Measurements from ENCODE around the gene CA9. TPM values are rescaled to one million over a fixed set of nuclear protein-coding genes. Genes with fewer than 3 reads are reported as not detected.

CA9 gene
- polyA plus RNA-seq, 1 experiment, result 1.2 TPM

DNA sequence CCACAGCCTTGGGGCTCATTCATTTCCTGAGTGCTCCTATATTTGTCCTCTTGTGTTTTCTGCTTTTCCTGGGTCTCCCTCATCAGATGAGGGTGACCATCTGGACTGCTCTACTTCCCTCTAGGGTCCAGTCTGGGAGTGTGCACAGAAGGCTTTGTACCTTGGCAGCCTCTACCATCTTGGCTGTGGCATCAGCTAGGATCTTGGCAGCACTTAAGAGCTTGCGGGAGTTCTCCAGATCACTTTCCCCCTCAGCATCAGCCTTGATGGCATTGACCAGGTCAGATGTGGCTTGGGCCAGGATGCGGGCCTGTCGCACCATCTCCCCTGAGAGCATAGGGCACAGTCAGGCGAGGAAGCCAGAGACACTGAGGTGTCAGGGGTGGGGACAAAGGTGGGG lies 42.5 kb downstream of the CA9 start:
- CTCF ChIA-PET, result interaction anchor here (0.9 to 1.7 kb wide), 3 partner anchors 11 to 57 kb away, joined by 3 to 10 read pairs (median 4); no protein-coding TSS in a partner anchor
- Histone ChIP-seq H3K27ac (ENCODE audit: low read depth, low read length) (peak overlapping the region; percentile 21), H3K27me3 (ENCODE audit: control insufficient read depth, insufficient read depth, low read length) (no peaks in the 10 kb centered on the region), H3K9me3 (ENCODE audit: control insufficient read depth, insufficient read depth, low read length) (no peaks in the 10 kb centered on the region), H3K4me3 (ENCODE audit: low read depth, low read length) (no peak overlapping the region)
- no peak for DNase-seq (ENCODE audit: low read depth, low spot score)
- TF ChIP-seq, protein P1, sequence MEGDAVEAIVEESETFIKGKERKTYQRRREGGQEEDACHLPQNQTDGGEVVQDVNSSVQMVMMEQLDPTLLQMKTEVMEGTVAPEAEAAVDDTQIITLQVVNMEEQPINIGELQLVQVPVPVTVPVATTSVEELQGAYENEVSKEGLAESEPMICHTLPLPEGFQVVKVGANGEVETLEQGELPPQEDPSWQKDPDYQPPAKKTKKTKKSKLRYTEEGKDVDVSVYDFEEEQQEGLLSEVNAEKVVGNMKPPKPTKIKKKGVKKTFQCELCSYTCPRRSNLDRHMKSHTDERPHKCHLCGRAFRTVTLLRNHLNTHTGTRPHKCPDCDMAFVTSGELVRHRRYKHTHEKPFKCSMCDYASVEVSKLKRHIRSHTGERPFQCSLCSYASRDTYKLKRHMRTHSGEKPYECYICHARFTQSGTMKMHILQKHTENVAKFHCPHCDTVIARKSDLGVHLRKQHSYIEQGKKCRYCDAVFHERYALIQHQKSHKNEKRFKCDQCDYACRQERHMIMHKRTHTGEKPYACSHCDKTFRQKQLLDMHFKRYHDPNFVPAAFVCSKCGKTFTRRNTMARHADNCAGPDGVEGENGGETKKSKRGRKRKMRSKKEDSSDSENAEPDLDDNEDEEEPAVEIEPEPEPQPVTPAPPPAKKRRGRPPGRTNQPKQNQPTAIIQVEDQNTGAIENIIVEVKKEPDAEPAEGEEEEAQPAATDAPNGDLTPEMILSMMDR (IDR thresholded peaks at IDR 0.05; ENCODE audit: low read depth, low read length), result 0 out of 2 replicates have a peak, but pooled peaks have one; percentile 12
- POLR2A ChIA-PET, result interaction anchor here (1.3 to 3.1 kb wide), 2 partner anchors 12 to 19 kb away, joined by 3 to 11 read pairs; no protein-coding TSS in a partner anchor

DNA sequence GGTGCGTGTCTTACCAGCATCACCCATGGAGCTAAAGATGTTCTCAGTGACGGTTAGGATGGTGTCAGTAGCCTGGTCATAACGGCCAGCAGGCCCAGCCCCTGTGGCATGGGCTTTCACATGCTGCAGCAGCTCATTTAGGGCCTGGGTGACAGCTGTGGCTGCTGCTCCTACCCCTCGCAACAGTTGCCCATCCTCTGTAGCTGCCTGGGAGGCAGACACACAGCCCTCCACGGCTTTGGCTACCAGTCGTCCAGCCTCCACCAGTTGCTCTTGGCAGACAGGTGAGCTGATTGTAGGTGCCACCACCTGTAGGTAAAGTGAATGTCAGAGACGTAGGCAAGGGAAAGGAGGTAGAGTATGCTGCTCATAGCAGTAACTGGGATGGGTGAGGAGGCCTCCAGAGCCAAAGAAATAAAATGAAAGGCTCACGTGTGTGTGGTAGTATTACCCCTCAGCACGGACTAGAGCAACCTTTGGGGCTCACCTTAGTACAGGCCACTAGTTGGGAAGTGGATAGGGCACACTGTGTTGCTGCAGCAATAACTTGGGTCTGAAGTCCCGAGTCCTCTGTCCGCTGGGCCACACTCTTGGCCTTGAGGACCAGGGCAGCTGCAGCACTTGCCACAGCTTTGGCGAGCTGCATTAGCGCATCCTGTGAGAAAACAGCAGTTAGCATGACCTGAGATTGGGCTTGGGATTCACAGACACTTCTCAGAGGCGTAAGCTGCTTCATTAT lies 43.6 kb downstream of the CA9 start:
- POLR2A ChIA-PET, result interaction anchor here (1.4 to 3.1 kb wide), 2 partner anchors 11 to 15 kb away, joined by 4 to 11 read pairs; partner anchors contain the start of genes CREB3 and TLN1
- Histone ChIP-seq H3K9me3 (ENCODE audit: control insufficient read depth, insufficient read depth, low read length) (no peaks in the 10 kb centered on the region), H3K4me3 (ENCODE audit: low read depth, low read length) (no peak overlapping the region), H3K27ac (ENCODE audit: low read depth, low read length) (no peak overlapping the region), H3K27me3 (ENCODE audit: control insufficient read depth, insufficient read depth, low read length) (no peaks in the 10 kb centered on the region)
- TF ChIP-seq, protein P1 (IDR thresholded peaks at IDR 0.05; ENCODE audit: low read depth, low read length), result no peak
- no peak for DNase-seq (ENCODE audit: low read depth, low spot score)
- CTCF ChIA-PET, result interaction anchor here (0.9 to 2.3 kb wide), 2 partner anchors 21 to 58 kb away, joined by 3 to 17 read pairs; no protein-coding TSS in a partner anchor

DNA sequence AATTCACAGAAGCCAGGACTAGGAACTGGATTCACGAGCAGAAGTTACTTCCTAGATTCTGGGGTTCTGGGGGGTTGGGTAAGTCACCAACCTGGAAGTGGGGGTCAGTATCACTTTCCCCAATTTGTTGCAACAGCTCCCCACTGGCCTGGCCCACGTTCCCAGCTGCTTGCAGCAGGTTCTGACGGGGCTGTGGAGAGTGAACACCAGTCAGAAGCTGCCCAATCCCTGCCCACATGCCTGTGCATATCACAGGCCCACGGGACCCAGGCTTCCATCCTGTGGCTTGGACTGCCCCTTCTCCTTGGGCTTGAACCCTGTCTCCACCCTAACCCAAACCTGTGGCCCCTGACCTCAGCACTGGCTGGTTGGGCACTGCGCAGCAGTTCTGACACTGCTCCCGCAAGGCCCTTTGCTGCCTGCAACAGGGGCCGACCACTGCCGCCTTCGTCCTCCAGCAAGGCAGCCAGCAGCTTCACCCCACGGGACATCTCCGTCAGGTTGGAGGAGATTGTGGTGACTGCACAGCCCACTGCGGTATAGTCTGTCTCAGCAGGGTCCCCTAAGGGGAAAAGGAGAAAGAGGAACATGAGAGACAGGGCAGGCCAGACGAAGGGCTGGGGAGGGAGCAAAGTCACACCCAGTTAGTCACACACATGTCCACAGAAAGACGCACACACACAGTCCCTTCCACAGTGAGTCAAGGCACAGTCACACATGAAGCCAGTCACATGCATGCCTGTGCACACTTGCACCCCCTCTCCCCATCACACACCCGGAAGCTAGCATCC lies 45.2 kb downstream of the CA9 start:
- ChIA-PET POLR2A (interaction anchor here (1.4 to 3.1 kb wide), 2 partner anchors 9 to 13 kb away, joined by 4 to 11 read pairs; partner anchors contain the start of genes CREB3 and TLN1), CTCF (interaction anchor here (0.6 to 4.5 kb wide), 3 partner anchors 22 to 1115 kb away, joined by 3 to 24 read pairs (median 17); no protein-coding TSS in a partner anchor)
- H3K4me3 ChIP-seq (ENCODE audit: low read depth, low read length), result no peak overlapping the region
- no peaks in the 10 kb centered on the region for H3K27me3 ChIP-seq (ENCODE audit: control insufficient read depth, insufficient read depth, low read length)
- H3K27ac ChIP-seq (ENCODE audit: low read depth, low read length), result no peak overlapping the region
- no peaks in the 10 kb centered on the region for H3K9me3 ChIP-seq (ENCODE audit: control insufficient read depth, insufficient read depth, low read length)
- no peak for DNase-seq (ENCODE audit: low read depth, low spot score)
- TF ChIP-seq, protein P1 (IDR thresholded peaks at IDR 0.05; ENCODE audit: low read depth, low read length), result no peak

DNA sequence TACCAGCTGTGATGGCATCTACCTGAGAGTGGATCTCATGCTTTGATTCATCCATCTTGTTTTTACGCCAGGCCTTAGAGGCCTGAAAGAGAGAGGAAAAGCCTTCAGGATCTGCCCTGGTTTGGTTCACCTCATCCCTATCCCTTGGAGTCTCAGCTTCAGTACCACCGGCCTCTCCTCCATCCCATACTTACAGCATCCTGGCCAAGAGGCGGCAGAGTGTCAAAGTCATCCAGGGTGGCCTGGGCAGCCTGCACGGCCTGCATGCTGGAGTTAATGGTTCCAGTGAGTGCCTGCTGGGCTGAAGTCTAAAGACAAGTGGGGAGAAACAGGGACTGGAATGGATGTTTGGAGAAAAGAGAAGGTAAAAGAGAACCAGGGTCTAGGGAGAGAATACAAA lies 45.8 kb downstream of the CA9 start:
- DNase-seq (ENCODE audit: low read depth, low spot score), result no peak
- ChIA-PET POLR2A (interaction anchor here (0.6 kb wide), 1 partner anchor 10 kb away, joined by 4 read pairs; no protein-coding TSS in a partner anchor), CTCF (interaction anchor here (4.5 kb wide), 1 partner anchor 23 kb away, joined by 24 read pairs; no protein-coding TSS in a partner anchor)
- H3K27ac ChIP-seq (ENCODE audit: low read depth, low read length), result peak overlapping the region; percentile 11
- no peaks in the 10 kb centered on the region for H3K9me3 ChIP-seq (ENCODE audit: control insufficient read depth, insufficient read depth, low read length)
- TF ChIP-seq, protein P1 (IDR thresholded peaks at IDR 0.05; ENCODE audit: low read depth, low read length), result no peak
- H3K4me3 ChIP-seq (ENCODE audit: low read depth, low read length), result no peak overlapping the region
- no peaks in the 10 kb centered on the region for H3K27me3 ChIP-seq (ENCODE audit: control insufficient read depth, insufficient read depth, low read length)
